ENCODE results near the gene MSMO1.

MSMO1 gene

DNA sequence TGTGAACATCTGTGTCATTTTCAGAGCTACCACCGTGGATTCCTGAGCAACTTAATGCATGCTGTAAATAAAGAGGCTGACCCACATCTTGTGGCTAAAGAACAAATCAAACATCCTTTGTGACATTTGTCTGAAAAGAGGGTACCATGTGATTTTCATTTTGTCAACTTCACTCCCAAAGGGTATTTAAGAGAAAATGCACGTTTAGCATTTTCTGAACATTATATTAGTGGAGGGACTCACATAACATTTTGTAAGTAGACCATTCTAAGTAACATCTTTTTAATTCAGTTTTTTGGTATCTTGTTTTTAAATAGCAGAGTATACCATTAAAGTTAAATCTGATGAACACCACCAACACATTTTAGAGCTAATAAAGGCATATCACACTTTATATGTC is 34.3 kb downstream of the MSMO1 start:
- DNase-seq = no peak

DNA sequence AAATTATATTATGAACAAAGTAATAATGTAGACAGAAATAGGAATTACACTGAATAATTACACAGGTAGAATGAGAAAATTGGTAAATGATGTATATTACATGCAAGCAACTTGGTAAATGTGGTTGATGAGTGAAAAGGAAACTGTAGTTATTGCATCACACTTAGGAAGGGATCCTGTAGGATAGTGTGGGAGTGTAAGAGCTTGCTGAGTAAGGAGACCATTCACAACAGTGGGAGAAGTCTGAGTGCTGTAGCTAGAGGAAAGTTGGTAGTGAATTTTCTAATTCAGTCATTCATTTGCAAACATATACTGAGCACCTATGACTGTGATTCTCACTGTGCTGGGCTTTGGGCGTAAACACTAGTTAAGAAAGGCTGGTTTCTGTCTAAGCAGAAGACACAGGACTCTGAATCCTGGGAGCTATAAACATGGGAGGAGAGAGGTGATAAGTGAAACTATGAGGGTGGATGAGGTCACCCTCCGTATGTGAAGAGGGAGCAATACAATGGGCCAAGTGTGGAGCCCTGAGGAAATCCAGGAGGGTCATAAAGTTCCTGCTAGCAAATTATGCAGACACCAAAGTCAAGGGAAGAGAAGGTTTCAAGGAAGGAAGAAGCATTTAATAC is 37.1 kb downstream of the MSMO1 start:
- DNase-seq = peak; percentile 5

DNA sequence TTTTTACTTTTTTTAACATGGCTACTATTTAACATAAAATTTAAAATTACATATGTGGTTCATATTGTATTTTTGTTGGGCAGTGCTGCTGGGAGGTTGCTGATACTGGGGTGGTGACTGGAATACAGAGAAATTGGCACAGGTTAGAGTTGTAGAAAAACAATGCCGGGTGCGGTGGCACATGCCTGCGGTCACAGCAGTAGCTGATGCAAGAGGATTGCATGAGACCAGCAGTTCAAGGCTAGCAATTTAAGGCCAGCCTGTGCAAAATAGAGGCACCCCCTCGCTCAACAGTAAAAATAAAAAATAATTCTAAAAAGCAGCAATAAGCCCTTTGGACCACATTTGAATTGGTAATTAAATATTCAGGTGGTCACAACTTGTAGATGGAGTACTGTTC is 39.6 kb downstream of the MSMO1 start:
- no peak for DNase-seq

DNA sequence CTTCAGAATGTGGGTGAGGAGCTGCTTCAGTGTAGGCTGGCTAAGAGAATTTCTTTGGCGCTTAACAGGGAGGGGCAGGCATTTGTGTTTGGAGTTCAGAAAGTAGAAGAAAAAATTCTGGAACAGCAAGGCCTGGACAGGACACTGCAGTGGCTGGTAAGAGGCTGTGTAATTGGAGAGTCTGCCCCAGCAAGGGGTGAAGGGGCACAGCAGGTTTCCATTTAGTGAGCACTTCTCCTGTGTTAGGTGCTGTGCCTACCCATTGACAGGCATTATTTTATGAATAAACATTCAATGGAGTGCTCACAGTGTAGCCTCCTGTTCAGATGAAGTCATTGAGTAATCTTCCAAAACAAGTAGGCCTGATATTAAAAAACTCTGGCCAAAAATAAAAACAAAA is 40.6 kb downstream of the MSMO1 start:
- no peak for DNase-seq

DNA sequence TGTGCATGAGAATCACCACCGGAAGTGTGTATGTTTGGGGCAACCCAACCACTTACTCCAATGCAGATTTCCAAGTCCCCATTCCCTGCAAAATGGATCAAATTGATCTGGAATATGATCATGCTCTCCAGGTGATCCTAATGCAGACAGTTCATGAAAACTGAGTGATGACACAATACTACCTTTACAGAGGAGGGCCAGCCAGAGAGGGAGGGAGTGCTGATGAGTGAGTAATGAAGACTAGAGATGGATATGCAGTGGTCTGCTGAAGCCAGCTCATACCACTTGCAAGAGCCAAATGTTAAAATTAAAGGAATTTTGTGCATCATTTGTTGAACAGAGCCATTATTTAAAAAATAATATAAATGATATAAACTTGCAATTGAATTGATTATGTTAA is 41.1 kb downstream of the MSMO1 start:
- DNase-seq = no peak

DNA sequence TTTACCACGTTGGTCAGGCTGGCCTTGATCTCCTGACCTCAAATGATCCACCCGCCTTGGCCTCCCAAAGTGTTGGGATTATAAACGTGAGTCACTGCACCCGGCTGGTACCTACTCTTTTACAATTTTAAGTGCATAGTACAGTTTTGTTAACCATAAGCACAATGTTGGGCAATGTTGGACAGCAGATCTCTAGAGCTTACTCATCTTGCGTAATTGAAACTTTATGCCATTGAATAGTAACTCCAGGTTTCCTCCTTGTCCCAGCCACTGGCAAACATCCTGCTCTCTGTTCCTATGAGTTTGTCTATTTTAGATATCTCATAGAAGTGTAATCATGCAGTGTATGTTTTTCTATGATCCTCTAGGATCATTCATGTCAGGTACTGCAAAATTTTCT is 42.1 kb downstream of the MSMO1 start:
- no peak for DNase-seq

DNA sequence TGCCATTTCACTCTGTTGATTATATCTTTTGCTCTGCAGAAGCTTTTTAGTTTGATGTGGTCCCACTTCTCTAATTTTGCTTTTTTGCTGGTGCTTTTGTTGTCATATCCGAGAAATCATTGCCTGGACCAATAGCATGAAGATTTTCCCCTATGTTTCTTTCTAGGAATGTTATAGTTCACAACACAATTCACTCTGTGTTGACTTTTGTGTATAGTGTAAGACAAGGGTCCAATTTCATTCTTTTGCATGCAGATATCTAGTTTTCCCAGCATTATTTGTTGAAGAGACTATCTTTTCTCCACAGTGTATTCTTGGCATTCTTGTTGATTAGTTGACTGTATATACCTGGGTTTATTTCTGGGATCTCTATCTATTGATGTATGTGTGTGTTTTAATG is 43.1 kb downstream of the MSMO1 start:
- DNase-seq = no peak

DNA sequence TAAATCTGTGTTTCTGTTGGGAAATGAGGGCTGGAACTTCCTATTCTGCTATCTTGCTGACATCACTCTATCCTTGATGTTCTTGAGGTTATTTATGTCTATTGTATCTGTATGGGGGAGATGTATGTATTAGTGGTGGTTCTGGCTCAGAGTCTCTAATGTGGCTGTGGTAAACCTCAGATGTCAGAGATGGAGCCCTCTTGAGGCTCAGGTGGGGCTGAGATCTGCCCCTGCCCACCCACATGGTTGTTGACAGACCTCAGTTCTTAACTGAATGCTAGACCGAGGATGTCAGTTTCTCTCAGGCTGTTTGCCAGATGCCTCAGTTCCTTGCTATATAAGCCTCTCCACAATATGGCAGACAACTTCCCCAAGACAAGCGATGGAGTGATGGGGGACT is 48.0 kb downstream of the MSMO1 start:
- DNase-seq = no peak

DNA sequence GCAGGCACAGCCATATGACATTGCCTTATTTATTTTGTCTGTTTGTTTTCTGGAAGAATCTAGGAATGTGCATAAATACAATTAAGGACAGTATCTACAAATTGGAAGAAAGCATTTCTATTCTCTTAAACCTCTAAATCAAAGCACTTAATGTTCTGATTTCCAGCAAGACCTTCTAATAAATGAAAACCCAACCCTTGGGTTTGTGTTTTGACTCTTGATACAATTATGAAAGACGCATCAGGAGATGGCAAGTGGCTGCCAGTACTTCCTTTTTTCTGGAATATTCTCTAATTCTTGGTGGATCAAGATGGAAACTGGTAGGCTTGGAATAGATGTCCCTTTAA is 50.9 kb downstream of the MSMO1 start:
- DNase-seq = no peak

DNA sequence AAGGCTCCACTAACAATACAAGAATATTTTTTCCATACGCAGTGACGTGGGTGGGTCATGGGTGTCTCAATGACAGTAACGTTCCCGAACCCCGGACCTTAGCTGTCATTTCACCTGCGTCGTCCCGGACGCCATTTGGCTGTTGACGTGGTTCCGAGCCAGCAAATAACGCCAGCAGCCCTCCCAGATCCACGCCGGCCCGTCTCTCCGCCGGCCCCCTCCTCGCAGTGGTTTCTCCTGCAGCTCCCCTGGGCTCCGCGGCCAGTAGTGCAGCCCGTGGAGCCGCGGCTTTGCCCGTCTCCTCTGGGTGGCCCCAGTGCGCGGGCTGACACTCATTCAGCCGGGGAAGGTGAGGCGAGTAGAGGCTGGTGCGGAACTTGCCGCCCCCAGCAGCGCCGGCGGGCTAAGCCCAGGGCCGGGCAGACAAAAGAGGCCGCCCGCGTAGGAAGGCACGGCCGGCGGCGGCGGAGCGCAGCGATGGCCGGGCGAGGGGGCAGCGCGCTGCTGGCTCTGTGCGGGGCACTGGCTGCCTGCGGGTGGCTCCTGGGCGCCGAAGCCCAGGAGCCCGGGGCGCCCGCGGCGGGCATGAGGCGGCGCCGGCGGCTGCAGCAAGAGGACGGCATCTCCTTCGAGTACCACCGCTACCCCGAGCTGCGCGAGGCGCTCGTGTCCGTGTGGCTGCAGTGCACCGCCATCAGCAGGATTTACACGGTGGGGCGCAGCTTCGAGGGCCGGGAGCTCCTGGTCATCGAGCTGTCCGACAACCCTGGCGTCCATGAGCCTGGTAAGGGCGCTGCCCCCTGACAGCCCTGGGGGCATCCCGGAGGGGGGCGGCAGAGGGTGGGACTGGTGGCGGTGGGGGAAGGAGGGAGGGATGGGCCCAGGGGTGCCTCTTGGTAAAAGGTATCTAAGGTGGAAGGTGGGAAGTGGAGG is 51.5 kb downstream of the MSMO1 start, which contains the start of gene CPE:
TSS of gene CPE (plus strand) at position 264 of the 933 bp plus-strand sequence. CDS start at position 478, 214 bp downstream.
- peak; percentile 81 for DNase-seq

DNA sequence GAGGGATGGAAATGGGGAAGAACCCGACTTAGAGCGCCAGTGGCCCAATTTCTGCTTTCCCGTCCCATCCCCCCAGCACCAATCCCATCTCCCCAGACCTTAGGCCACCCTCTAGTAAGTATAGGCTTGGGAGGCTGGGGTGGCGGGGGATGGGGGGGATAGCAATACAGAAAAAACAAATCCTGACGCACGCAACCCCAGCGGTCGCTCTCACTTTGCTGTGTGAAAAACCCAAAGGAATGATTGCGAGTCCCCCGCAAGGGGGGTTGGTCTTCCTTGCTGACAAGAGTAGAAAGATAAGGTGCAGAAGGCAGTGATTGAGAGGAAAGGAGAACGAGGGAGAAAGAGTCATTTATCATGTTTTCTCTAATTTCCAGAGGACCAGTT is 52.2 kb downstream of the MSMO1 start:
- DNase-seq = no peak

DNA sequence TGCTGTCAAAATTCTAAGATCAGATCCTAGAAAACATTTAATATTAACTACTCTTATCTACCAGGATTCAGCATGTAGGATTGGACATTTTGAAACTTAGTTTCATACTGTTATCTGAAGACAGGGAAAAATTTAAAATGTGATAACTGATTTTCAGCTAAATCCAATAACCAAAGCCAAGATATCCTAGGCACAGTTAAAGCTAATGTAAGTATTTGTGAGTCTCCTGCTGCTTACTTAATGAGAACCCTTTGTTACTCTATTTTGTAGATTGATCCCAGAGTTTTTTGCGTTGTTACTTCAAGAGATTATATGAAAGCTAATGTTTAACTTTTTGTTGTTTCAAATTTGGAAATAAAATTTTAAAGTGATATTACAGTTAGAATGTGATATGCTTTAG is 53.3 kb downstream of the MSMO1 start:
- DNase-seq = no peak

DNA sequence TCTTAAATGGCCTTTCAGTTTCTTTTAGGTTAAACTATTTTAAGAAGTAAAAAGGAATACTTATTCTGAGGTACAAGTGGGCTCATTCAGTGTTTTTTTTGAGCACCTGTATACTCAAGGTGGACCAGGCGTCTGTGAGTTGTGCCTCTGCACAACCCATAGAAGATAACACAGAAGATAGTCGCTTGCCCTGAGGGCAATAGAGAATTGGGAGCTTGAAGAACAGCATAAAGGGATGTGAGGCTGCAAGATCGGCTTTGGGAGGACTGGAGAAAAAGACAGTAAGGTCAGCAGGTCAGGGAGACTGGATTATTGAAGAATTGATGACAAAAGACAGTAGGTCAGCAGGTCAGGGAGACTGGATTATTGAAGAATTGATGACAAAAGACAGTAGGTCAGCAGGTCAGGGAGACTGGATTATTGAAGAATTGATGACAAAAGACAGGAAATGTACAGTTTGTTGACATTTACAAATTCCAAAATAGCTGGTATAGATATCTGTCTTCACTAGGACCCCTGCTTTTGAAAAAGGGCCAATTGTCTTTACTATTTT is 54.4 kb downstream of the MSMO1 start:
- DNase-seq = no peak

DNA sequence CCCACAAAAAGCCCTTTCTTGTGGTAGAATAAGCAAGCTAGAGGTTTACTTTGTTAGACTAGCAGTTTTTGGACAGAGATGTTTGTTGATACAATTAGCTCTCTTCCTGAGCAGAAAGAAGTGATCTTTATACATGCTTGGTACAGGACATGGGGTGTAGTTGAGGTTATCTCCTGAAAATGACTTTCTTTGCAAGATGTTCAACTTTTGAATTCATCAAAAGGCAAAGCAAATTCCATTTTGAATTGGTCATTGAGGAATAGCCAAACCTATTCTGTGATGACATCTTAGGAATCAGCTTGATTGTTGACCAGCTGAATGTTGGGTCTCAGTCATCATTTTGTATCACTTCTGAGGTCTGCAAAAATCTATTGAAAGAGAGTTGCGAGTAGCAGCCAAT is 55.2 kb downstream of the MSMO1 start:
- no peak for DNase-seq

DNA sequence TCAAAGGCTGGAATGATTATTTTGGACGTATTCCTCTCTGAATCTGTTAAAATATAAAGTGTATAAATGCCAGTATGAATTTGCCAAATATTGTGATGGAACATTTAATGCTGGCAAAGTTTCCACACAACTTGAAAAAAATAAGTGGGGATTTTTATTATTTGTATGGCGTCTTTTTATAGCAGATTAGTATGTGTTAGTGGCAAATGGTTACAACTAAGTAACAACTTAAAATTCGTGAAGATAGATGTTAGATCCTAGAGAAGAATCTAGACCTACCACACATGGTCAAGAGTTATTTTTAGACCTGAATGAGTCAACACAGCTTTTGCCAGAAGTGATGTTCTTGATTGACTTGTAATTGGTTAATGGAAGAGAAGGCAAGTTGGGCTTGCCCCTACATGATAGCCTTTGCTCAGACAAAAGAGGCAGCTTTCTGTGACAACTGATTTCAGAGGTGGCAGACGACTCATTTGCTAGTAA is 56.2 kb downstream of the MSMO1 start:
- no peak for DNase-seq

DNA sequence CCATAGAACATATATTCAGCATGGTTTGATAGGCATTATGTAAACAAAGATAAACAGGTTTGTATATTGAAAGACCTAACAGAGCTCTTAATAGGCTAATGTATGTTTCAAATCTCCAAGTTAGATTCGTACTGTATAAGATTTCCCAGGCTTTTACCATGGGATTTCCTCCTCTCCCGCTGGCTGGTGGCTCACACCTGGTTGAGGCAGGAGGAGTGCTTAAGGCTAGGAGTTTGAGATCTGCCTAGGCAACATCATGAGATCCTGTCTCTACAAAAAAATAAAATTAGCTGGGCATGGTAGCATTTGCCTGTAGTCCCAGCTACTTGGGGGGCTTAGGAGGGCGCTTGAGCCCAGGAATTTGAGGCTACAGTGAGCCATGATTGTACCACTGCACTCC is 56.7 kb downstream of the MSMO1 start:
- DNase-seq = no peak

DNA sequence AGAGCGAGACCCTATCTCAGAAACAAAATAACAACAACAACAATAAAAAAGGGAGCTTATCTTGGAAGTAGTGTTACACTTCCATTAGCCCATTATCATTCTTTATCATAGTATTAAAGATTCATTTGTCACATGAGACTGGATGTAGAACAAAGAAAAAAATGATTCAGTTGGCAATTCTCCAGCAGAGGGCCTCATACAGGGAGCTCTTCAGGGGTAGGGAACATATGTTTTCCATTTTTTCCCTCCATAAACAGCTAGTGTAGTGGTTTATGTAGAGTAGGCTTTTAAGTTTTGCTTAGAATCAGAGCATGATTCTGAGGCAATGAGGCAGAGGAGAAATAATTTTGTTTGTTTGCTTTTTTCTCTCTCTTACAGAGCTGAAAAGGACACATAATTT is 57.1 kb downstream of the MSMO1 start:
- DNase-seq = no peak

DNA sequence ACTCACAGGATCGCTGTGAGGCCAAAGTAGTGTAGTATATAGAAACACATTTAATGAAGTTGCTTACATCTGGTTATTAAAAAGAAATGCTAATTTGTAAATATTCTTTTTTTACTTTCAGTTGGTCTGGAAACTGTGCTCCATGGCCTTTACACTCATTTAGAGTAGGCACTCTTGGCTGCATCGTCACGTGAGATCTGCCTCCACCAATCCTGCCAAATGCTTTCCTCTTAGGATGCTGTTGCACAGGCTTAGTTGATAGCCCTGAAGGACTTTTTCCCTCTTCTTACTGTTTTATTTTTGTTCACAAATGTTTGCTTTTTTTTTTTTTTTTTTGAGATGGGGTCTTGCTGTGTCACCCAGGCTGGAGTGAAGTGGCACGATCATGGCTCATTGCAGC is 57.7 kb downstream of the MSMO1 start:
- no peak for DNase-seq

DNA sequence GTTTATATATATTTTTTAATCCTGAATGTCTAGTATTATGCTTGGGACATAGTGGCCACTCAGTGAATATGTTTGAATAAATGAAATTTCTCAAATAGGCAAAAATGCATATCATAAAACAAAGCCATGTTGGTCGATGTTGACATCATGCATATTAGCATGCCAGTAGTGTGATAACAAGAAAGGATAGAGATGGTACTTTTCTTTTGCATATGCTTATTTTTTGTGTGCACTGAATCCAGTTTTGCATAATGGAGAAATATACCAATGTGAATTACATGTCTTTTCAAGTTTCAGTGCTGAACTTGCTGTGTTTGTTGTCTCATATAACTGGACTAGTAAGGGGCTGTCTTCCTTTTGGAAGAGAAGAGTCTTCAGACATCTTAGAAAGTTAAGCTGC is 58.9 kb downstream of the MSMO1 start:
- no peak for DNase-seq

DNA sequence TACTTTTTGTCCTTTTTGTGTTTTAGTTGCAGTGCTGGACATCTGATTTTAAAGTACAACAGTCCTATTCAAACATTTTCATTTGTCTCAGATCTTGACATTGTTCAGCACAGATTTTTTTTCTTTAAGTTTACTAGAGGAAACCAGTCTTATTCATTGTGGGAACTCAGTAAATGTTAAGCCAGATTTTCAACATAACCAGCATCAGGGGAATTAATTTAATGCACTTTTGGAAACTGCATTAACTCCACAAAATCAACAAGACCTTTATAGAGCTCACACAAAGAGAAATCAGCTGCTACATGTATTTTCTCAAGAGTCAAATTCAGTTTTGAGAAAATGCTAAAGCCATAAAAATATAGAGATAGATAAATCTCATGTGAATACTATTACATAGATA is 61.3 kb downstream of the MSMO1 start:
- DNase-seq = no peak

All from kidney glomerular epithelial cell (primary cell).